Neural cell (in vitro differentiated cells): ENCODE data around the gene ADAD2.

Experiments used
- CTCF ChIP-seq: fragments of 450-650 bp; IDR thresholded peaks from 2 replicates; pipeline ENCODE4 v1.5.1; 2014; ENCODE audit warnings: antibody characterized with exemption, mild to moderate bottlenecking, moderate library complexity; ENCODE audit not compliant: poor library complexity, severe bottlenecking
- TAF1 ChIP-seq: IDR thresholded peaks from 2 replicates; pipeline ENCODE4 v1.6.1; 2012; ENCODE audit warnings: low read depth

DNA sequence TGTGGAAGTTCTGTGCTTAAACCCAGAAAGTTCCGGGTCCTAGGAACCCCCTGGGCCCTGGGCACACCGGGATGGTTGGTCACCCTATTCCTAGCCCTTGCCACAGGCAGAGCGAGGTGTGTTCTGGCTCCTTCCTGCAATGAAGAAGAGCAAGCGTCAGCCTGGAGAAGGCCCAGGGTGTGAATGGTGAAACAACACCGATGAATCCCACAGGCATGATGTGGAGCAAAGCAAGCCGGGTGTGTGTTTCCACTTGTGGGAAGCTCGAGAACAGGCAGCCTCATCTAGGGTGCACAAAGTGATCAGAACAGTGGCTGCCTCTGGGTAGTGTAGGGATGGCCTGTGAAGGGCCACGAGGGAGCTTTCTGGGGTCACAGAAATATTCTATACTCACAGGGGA lies 35.1 kb downstream of the ADAD2 start:
- no peak for TF ChIP-seq CTCF
- no peak for TF ChIP-seq TAF1
